Activated naive CD4-positive, alpha-beta T cell (primary cell): ENCODE data around the gene GPR45.
"Not testable (repeated sequence)": the region's sequence is repeated elsewhere in the genome, so short reads cannot be mapped to it uniquely, and the experiment has no call there.

Experiments
- DNase-seq, 4 experiments: peaks; one replicate each; lab custom pipeline; 2025; lab: John Stamatoyannopoulos, UW

GPR45 gene, protein sequence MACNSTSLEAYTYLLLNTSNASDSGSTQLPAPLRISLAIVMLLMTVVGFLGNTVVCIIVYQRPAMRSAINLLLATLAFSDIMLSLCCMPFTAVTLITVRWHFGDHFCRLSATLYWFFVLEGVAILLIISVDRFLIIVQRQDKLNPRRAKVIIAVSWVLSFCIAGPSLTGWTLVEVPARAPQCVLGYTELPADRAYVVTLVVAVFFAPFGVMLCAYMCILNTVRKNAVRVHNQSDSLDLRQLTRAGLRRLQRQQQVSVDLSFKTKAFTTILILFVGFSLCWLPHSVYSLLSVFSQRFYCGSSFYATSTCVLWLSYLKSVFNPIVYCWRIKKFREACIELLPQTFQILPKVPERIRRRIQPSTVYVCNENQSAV

DNA sequence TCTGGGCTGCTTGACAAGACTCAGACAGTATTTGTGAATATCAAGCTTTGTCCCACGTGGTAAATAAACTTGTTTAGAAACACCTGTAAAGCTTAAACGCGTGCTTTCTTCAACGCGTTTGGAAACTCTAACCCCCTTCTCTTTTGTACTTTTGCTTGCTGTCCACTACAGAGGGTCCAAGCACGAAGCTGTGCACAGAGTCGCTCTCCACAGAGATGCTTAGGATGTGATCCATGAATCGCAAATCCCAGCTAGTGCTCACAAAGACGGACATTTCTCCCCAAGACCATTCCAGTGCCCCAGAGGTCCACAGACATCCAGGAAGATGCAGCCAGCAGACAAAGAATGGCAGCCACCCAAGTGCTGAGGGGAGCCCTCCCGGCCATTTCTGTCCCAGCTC, at the start of gene GPR45:
Gene GPR45, plus strand, starts transcription at position 301 of the 400 bp plus-strand sequence. CDS start 116 bp downstream, outside the sequence.
- no peak for DNase-seq

DNA sequence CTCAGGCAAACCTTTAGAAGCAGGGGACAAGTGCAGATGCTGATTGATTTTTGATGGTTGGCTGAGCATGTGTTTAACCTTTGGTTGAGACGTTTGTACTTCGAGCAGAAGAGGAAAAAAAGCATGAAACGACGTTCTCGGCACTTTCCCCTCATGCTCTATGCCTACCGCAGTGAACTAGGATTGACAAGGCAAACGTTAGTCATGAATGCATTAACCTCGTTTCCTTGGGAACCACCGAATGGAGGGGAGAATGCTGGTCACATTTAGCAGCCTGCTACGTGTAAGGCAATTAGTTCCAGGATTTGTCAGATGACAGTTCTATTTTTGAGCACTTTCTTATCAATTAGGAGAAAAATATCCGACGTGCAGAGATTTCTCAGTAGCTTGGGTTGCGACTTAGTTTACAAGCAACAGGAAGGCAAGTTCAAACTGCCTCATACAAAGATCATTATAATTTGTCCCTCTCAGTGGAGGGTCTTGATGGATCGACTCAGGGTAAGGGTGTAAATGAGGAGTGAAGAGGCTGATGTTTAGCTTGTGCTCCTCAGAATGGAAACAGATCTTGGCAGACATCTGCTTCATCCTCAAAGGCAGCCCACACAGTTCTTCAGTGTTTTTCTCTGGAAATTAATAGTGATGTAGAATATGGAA, 47.4 kb upstream of the GPR45 start:
- no peak for DNase-seq

DNA sequence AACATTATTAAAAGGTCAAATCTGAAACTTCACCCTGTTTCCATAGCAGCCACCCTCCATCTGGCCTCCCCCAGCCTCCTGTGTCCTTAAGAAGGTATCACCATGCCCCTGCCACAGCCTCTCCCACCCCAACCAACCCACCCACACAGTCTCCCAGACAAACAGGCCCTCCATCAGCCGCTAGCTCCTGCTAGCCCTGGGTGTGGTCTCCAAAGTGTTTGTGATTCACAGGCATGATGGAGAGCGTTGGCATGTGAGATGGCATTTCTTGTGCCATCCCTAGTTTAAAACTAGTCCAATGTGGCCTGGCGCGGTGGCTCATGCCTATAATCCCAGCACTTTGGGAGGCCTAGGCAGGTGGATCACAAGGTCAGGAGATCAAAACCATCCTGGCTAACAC, 44.9 kb upstream of the GPR45 start:
- no peak for DNase-seq

DNA sequence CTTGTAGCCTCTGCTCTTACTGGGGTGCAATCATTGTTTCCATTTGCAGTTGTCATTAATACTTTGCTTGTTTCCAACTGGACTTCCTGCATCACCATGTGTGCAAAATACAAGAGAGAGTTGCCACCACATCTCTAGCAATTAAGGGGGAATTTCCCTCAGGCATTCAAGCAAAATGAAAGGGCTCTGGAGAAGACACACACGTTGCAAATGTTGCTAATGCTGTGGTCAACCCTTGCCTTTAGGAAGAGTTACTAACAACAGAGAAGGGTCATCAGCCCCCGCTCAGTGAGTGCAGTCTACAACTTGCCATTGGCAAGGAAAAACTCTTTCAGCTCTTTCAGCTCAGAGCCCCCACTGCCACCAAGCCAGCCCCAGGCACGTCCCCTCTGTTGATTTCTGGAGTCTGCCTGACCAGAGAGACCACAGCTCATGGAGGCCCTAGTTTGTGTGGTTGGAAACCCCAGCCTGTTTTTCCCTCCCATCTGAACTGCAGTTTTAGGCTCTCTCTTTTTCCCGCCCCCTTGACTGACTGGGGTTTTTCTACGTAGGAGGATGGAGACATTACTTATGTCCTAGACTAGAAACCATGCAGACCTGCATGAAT, 25.9 kb upstream of the GPR45 start:
- DNase-seq: no peak

DNA sequence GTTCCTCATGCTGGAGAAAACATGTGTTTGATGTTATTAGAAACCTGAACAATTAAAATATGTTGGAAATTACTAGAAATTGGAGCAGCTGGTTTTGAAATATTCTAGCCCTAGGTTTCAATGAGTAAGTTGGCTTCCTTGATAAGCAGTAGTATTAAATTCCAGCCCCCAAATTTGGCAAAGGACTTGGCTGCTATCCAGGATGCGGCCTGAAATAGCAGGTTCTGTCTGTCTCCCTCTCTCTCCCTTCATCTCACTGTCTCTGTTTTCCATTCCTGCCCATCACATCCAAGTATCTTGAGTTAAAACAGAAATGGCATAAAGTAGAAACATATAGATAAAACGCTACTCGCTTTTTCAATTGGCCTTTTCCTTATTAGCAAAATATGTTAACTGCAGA, 20.9 kb upstream of the GPR45 start:
- DNase-seq: no peak

DNA sequence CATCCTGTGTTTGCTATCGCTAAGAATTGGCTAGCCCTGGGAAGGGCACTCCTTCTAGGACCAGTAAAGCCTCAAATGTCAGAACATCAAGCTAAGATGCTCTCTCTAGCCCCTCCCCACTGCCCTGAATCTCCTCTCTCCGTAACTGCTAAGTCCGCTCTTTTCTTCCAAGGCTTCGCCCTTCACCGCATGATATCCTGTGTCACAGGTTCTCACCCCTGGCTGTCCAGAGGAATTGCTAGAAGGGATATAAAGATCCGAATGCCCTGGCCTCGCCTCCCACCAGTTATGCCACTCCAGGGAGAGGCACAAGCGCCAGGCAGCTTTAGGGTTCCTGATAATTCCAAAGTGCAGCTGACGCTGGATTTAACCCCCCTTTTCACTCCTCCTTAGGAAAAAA, 17.1 kb upstream of the GPR45 start:
- DNase-seq: no peak

DNA sequence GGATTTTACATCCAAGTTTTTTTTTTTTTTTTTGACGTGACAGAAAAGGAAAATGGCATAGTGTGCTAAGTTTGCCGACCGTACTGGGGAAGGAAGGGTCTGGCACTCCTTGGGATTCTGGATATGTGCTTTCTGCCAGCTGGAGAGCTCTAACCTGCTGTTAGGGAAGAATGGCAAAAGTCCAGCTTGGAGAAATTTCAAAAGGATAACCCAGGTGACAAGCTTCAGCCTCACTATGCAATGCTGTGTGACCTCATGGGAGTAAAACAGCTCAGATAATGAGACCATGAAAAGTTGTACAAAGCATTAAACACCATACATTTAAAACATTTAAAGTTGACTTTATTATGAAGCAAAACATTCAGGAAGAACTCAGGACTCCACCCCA, 10.3 kb upstream of the GPR45 start:
- DNase-seq: no peak

DNA sequence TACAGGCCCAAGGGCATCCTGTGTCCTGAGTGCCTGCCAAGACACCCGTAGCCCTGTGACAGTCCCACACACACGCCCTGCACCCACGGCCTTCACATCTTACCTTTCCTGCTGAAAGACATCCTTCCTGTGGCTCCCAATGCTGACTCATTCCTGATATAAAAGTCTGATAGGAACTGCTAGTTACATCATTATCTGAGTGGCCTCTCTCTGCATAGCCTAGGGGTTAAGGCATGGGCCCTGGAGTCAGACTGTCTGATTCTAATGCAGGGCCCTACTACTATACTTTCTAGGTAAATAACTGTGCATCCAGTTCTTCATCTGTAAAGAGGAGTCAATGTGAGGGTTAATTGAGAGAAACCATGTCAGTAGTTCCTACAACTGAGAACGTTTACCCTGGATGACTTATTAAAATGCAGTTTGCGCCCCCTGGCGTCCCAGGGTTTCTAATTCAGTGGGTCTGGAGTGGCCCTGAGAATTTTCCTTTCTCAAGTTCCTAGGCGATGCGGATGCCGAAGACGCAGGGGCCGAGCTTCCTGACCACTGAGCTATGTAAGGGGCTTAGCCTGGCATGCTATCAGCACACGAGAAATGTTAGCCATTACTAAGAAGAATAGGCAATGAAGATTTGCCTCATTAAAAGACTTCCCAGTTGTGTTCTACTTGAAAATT, 6.0 kb upstream of the GPR45 start:
- peak in 3 of 4 experiments; percentile 26 to 45 (median 40) for DNase-seq

DNA sequence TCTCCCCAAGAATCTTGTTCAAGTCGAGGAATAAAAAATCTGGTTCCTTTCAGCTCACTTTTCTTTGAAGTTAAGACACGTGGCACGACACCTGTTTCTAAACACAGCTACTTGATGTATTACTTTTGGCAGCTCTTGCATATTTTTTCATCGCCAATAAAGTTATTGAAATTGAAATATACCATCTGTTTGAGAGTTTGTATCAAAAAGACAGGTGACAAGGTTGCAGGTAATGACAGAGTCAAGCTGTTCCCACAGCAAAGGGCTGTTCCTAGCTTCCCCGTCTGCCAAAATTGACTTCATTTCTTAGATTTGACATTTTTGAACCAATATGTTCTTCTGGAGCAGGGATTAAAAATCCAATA, 5.5 kb upstream of the GPR45 start:
- DNase-seq: no peak

DNA sequence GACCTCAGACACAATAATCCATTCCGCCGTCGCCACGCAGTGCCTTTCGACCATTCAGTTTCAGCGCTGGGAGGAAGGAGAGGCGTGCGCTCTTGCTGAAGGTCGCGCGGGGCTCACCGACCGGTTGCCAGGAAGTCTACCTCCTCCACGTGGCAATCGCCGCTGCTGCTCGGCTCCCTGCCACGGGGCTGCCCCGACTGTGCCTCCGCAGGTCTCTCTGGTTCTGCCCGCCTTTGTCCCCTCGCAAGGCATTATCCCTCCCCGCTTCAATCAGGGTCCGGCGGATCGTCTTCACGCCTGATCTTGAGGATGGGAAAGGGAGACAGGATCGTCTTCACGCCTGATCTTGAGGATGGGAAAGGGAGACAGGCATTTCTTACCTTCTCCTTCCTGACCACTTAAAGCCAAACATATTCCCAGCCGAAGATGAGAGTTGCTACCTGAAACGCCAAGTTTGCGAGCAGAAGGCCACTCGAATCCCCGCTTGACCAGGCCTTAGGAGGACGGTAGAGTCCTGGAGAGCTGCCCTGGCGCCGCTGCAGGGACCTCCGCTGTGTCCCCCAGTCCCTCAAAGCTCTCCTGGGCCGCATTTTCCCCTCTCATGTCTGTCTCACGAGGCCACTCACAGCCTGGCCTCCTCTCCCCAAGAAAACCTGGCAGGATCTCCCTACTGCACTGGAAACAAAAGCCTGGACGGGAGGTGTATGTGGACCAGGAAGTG, 4.3 kb upstream of the GPR45 start:
- no peak for DNase-seq

DNA sequence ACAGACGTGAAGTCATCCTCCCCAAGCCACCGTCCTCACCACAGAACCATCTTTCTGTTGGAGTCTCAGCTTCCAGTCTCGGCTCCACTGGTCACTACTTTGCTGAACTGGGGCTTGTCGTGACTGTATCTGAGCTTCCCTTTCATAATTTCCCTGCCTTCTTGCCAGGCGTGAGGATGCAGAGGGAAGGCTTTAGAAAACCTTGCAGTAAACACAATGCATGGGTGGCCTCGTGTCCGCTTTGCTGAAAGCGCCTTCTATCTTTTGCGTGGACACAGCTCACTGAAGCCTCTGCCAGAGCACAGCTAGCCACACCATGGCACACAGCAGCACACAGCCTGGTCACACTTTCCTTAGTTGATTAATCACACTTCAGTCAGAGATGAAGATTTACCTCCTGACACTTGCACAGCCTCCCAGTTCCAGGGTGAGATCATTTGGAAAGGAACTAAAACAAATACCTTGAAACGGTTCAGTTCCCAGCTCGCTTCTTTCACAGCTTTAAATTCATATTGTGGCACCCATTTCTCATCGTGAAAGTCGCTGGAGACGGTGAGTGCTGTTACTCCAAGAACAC, 2.8 kb upstream of the GPR45 start:
- DNase-seq: no peak

DNA sequence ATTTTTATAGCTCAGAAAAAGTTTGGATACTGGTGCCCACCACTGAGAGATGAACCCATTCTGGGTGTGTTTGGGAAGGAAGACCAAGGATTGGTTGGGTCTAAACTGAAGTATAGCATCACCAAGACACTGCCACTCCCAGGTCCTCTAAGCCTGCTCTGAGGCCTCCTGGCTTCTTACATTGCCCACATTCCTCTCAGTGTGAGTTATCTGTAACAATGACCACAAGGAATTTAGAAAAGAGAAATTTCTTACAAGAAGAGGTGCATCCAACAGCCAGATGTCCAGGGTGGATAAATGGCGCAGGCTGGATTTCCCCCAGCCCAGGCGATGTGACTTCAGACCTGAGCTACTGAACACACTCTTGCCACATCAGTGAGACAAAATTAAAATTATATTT, 1.6 kb upstream of the GPR45 start:
- DNase-seq: no peak

DNA sequence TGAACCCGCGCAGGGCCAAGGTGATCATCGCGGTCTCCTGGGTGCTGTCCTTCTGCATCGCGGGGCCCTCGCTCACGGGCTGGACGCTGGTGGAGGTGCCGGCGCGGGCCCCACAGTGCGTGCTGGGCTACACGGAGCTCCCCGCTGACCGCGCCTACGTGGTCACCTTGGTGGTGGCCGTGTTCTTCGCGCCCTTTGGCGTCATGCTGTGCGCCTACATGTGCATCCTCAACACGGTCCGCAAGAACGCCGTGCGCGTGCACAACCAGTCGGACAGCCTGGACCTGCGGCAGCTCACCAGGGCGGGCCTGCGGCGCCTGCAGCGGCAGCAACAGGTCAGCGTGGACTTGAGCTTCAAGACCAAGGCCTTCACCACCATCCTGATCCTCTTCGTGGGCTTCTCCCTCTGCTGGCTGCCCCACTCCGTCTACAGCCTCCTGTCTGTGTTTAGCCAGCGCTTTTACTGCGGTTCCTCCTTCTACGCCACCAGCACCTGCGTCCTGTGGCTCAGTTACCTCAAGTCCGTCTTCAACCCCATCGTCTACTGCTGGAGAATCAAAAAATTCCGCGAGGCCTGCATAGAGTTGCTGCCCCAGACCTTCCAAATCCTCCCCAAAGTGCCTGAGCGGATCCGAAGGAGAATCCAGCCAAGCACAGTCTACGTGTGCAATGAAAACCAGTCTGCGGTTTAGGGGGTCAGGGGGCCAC, 897 bp downstream of the GPR45 start:
- DNase-seq: no peak

DNA sequence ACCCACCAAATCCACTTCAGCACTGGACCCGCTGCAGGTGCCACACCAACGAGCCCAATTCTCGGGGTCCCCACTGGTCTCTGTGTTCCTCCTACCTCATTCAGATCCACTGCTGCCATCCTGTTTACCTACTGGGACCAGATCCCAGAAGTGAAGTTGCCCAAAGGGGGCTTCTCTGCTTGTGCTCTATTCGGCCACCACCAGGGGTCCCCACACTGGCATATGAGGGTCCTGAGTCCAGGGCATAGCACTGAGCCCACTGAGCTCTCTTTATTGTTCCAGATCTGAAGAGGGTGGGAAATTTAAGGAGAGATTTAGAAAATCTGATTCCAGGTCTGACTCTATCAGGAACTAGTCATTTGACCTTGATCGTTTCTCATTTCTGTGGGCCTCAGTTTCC, 2.4 kb downstream of the GPR45 start:
- no peak for DNase-seq

DNA sequence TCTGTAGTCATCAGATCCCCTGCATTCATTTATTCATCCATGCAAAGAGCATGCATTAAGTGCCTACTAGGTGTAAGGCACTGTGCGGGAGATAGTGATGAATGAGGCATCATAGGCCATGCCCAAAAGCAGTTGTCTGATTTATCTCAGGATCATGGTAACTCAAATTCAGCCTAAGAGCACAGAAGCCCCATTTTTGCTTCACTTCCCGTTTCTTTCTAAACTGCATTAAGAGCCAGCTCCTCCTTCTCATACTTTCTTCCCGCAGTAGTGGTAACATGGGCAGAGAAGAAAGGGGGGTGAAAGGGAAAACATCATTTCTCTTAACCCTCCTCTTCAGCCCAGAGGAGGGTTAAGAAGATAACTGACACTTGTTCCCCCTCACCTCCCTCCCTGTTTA, 2.9 kb downstream of the GPR45 start:
- no peak for DNase-seq

DNA sequence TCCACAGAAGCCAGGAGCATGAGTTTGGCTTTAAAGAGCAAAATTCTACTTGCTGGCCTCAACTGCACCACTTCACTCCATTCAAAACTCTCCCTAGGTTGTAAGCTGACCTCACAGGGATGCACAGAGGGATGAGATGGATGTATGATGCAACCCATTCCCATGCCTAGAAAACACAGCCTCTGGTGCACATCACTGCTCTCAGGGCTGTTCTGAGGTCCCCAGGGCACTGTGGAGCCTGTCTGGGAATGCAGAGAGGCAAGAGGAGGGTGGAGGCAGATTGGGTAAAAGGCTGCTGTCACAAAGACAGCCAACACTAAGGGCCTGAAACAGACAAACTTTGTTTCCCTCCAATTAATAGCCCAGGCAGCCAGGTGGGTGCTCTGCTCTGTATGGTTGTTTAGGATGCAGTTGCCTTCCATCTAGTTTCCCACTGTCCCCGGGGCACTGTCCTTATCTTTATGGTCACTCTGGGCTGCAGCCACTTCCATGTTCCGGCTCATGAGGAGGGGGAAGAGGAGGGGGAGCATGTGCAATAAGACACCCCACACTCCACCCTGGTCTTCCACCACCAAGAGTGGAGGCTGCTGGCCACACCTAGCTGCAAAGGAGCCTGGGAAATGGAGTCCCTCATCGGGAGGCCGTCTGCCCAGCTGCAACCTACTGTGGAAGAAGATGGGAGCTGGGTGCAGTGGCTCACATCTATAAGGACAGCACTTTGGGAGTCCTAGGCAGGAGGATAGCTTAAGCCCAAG, 7.0 kb downstream of the GPR45 start:
- no peak for DNase-seq

DNA sequence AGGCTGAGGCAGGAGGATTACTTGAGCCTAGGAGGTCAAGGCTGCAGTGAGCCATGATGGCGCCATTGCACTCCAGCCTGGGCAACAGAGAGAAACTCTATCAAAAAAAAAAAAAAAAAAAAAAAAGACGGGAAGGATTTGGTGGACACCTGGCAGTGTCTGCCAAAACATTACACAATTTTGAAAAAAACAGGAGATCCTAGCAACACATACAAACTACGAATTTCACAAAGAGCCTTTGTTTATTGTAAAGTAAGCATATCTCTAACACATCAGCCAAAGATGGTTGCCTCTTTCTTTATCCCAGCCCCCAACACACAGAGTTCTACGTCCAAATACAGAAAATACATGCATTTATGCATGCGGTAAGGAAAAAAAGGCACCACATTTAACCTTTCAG, 7.6 kb downstream of the GPR45 start:
- no peak for DNase-seq

DNA sequence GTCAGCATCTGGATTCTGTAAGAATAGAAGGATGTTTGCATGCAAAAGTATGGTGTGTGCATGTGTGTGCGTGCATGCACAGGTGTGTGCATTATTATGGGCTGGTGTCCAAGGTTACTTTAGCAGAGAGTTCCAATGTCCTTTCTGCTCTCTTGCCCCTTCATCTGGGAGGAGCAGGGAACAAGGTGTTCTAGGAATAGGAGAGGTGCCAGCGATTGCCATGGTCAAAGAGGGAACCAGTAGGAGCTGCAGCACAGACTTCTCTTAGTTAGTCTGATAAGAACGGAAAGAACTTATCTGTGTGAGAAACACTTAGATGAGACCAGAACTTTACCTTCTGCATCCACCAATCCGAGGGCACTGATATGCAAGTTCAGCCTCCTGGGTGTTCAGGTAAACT, 8.3 kb downstream of the GPR45 start:
- DNase-seq: no peak

DNA sequence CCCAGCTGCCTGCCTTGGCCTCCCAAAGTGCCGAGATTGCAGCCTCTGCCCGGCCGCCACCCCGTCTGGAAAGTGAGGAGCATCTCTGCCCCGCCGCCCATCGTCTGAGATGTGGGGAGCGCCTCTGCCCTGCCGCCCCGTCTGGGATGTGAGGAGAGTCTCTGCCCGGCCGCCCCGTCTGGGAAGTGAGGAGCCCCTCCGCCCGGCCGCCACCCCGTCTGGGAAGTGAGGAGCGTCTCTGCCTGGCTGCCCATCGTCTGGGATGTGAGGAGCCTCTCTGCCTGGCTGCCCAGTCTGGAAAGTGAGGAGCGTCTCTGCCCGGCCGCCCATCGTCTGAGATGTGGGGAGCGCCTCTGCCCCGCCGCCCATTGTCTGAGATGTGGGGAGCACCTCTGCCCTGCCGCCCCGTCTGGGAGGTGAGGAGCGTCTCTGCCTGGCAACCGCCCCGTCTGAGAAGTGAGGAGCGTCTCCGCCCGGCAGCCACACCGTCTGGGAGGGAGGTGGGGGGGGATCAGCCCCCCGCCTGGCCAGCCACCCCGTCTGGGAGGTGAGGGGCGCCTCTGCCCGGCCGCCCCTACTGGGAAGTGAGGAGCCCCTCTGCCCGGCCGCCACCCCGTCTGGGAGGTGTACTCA, 9.6 kb downstream of the GPR45 start:
- not testable (repeated sequence) for DNase-seq

DNA sequence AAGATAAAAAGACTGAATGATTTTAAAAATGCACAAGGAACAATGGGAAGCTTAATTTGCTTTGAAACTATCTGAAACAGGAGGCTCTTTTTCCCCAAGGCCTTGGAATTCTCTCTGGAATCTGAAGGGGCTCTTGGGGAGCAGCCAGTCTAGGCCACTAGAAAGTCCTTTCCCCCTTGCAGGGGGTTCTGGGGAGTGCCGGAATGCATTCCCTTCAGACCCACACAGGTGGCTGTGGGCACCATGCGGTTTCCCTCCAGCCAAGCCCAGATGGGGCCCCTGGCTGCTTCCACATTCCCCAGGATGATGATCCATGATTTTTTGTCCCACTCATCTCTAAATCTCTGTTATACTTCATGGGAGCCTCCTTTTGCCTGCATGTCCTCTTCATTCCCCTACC, 10.7 kb downstream of the GPR45 start:
- no peak for DNase-seq
